Esophagus muscularis mucosa (tissue), 4 donors: Measurements from ENCODE around the gene SKIC2.

Experiments used
- EP300 ChIP-seq: sonication (generic); formaldehyde crosslinking; IDR thresholded peaks from one replicate; pipeline ENCODE4 v1.6.1; 2017; ENCODE audit warnings: antibody characterized with exemption
- POLR2A ChIP-seq: fragments of 450-650 bp; IDR thresholded peaks from one replicate; pipeline ENCODE4 v1.6.1; 2017; ENCODE audit warnings: antibody characterized with exemption, moderate library complexity, mild to moderate bottlenecking, low read depth
- TF ChIP-seq, protein P1 (sequence below), 3 experiments: fragments of 200-600 bp in 2 of 3; fragments of 450-650 bp in 1 of 3; sonication (generic) in 2 of 3; IDR thresholded peaks; one replicate each; pipeline ENCODE4 v1.5.1; 2017 to 2019; ENCODE audit warnings: antibody characterized with exemption in 3 of 3, mild to moderate bottlenecking in 2 of 3, moderate library complexity in 1 of 3

GRCh38 chr6:31968791-31969711 is 10.1 kb downstream of the SKIC2 start:
- TF ChIP-seq, protein P1, sequence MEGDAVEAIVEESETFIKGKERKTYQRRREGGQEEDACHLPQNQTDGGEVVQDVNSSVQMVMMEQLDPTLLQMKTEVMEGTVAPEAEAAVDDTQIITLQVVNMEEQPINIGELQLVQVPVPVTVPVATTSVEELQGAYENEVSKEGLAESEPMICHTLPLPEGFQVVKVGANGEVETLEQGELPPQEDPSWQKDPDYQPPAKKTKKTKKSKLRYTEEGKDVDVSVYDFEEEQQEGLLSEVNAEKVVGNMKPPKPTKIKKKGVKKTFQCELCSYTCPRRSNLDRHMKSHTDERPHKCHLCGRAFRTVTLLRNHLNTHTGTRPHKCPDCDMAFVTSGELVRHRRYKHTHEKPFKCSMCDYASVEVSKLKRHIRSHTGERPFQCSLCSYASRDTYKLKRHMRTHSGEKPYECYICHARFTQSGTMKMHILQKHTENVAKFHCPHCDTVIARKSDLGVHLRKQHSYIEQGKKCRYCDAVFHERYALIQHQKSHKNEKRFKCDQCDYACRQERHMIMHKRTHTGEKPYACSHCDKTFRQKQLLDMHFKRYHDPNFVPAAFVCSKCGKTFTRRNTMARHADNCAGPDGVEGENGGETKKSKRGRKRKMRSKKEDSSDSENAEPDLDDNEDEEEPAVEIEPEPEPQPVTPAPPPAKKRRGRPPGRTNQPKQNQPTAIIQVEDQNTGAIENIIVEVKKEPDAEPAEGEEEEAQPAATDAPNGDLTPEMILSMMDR (IDR thresholded peaks at IDR 0.05): no peak
- no peak for TF ChIP-seq EP300
- TF ChIP-seq POLR2A: no peak
